IMR-90 (cell line): ENCODE data around the gene SNCG. TPM values are rescaled to one million over a fixed set of nuclear protein-coding genes. Genes with fewer than 3 reads are reported as not detected.

ENCODE experiments used
- ATAC-seq: fragments of 200-7000 bp; cut with Tn5 transposase; 2 replicates; pipeline ENCODE4 v1.9.1; 2020; ENCODE audit warnings: low read depth, mild to moderate bottlenecking, moderate library complexity
- BruUV-seq: library from RNA; stranded (reverse); fragments of 400-500 nt; replicated peaks from 2 replicates; lab custom pipeline; 2021; lab: Mats Ljungman, UMichigan
- CTCF ChIA-PET: fragments of 300-600 bp; formaldehyde crosslinking; extraction: SDS; loops from one replicate; lab custom pipeline; 2021; ENCODE audit warnings: antibody characterized with exemption; lab: Yijun Ruan, JAX
- POLR2A ChIA-PET: fragments of 300-600 bp; sonication (Branson Sonifier 250); formaldehyde crosslinking; loops from one replicate; lab custom pipeline; 2022; ENCODE audit warnings: antibody characterized with exemption; ENCODE audit not compliant: unreplicated experiment; lab: Charles Lee
- DNase-seq: peaks from one replicate; pipeline ENCODE4 v3.0.0; 2013
- H2AFZ ChIP-seq: replicated peaks from 2 replicates; pipeline ENCODE3; 2013; ENCODE audit warnings: low read length, mild to moderate bottlenecking; ENCODE audit not compliant: poor library complexity
- H2AK5ac ChIP-seq: 2 replicates; pipeline ENCODE4 v1.6.1; 2013; ENCODE audit warnings: low read depth, low read length, inconsistent platforms
- H2AK9ac ChIP-seq: replicated peaks from 2 replicates; pipeline ENCODE3; 2013; ENCODE audit warnings: mild to moderate bottlenecking, low read depth, low read length, moderate library complexity; ENCODE audit not compliant: poor library complexity
- H2BK120ac ChIP-seq: 2 replicates; pipeline ENCODE4 v1.6.1; 2013; ENCODE audit warnings: low read depth, low read length, inconsistent platforms
- H2BK15ac ChIP-seq: 3 replicates; pipeline ENCODE4 v1.6.1; 2013; ENCODE audit warnings: low read depth, low read length, inconsistent platforms
- H2BK20ac ChIP-seq: 2 replicates; pipeline ENCODE4 v1.6.1; 2013; ENCODE audit warnings: low read depth, mild to moderate bottlenecking, inconsistent platforms, low read length, moderate library complexity
- H2BK5ac ChIP-seq: 2 replicates; pipeline ENCODE4 v1.6.1; 2013; ENCODE audit warnings: mild to moderate bottlenecking, low read depth, low read length, inconsistent platforms; ENCODE audit not compliant: poor library complexity, severe bottlenecking
- H3K14ac ChIP-seq: replicated peaks from 2 replicates; pipeline ENCODE4 v1.6.1; 2013; ENCODE audit warnings: low read depth, low read length, inconsistent platforms
- H3K18ac ChIP-seq: 2 replicates; pipeline ENCODE4 v1.6.1; 2013; ENCODE audit warnings: low read depth, low read length, control low read depth
- H3K23ac ChIP-seq: 2 replicates; pipeline ENCODE4 v1.6.1; 2013; ENCODE audit warnings: low read depth, low read length, inconsistent platforms
- H3K27ac ChIP-seq: 2 replicates; pipeline ENCODE4 v1.5.1; 2013; ENCODE audit warnings: mild to moderate bottlenecking, control low read depth, low read length; ENCODE audit not compliant: insufficient read depth
- H3K27me3 ChIP-seq: 2 replicates; pipeline ENCODE4 v1.6.1; 2013; ENCODE audit warnings: low read length; ENCODE audit not compliant: control insufficient read depth, insufficient read depth
- H3K36me3 ChIP-seq: 2 replicates; pipeline ENCODE4 v1.6.1; 2013; ENCODE audit warnings: low read length, mixed read lengths; ENCODE audit not compliant: control insufficient read depth, insufficient read depth
- H3K4ac ChIP-seq: 2 replicates; pipeline ENCODE4 v1.6.1; 2013; ENCODE audit warnings: low read depth, low read length, inconsistent platforms
- H3K4me1 ChIP-seq: 2 replicates; pipeline ENCODE4 v1.6.1; 2013; ENCODE audit warnings: low read length, mixed read lengths; ENCODE audit not compliant: control insufficient read depth, insufficient read depth
- H3K4me2 ChIP-seq: 2 replicates; pipeline ENCODE4 v1.6.1; 2013; ENCODE audit warnings: low read depth, mild to moderate bottlenecking, control low read depth, low read length, moderate library complexity
- H3K4me3 ChIP-seq: 2 replicates; pipeline ENCODE4 v1.5.1; 2013; ENCODE audit warnings: low read depth, mild to moderate bottlenecking, control low read depth, low read length, moderate library complexity; ENCODE audit not compliant: insufficient read depth
- H3K56ac ChIP-seq: 2 replicates; pipeline ENCODE4 v1.6.1; 2013; ENCODE audit warnings: low read length, inconsistent platforms; ENCODE audit not compliant: insufficient read depth; ENCODE audit errors: extremely low read depth
- H3K79me1 ChIP-seq, 2 experiments: 2 replicates each; pipeline ENCODE4 v1.6.1; 2013; ENCODE audit warnings: low read length in 2 of 2, inconsistent platforms in 1 of 2, low read depth in 1 of 2
- H3K9ac ChIP-seq: 2 replicates; pipeline ENCODE4 v1.6.1; 2013; ENCODE audit warnings: low read depth, low read length, control low read depth
- H3K9me1 ChIP-seq: 2 replicates; pipeline ENCODE4 v1.6.1; 2013; ENCODE audit warnings: low read length, inconsistent platforms; ENCODE audit not compliant: insufficient read depth
- H3K9me3 ChIP-seq: 2 replicates; pipeline ENCODE4 v1.6.1; 2013; ENCODE audit warnings: low read length; ENCODE audit not compliant: control insufficient read depth, insufficient read depth
- H4K20me1 ChIP-seq: 2 replicates; pipeline ENCODE4 v1.6.1; 2013; ENCODE audit warnings: low read length, inconsistent platforms; ENCODE audit not compliant: insufficient read depth
- H4K5ac ChIP-seq: 2 replicates; pipeline ENCODE4 v1.6.1; 2013; ENCODE audit warnings: mild to moderate bottlenecking, low read depth, low read length, control low read depth
- H4K8ac ChIP-seq, 2 experiments: 2 replicates each; pipeline ENCODE4 v1.6.1; 2013; ENCODE audit warnings: low read depth in 2 of 2, low read length in 2 of 2, control low read depth in 1 of 2, inconsistent platforms in 1 of 2
- H4K91ac ChIP-seq: 2 replicates; pipeline ENCODE4 v1.6.1; 2013; ENCODE audit warnings: low read depth, low read length, inconsistent platforms; ENCODE audit not compliant: insufficient read depth
- BHLHE40 ChIP-seq: fragments of 150-350 bp; IDR thresholded peaks from 2 replicates; pipeline ENCODE4 v1.6.1; 2016; ENCODE audit warnings: mild to moderate bottlenecking, low read depth, low read length
- CEBPB ChIP-seq: IDR thresholded peaks from 2 replicates; pipeline ENCODE4 v1.6.1; 2012; ENCODE audit warnings: low read depth, low read length, improper control_type of control experiment
- CHD1 ChIP-seq: IDR thresholded peaks from 2 replicates; pipeline ENCODE4 v1.6.1; 2012; ENCODE audit warnings: low read depth, low read length, improper control_type of control experiment
- FOS ChIP-seq: fragments of 150-350 bp; IDR thresholded peaks from 2 replicates; pipeline ENCODE4 v1.6.1; 2016; ENCODE audit warnings: low read depth, low read length
- MAFK ChIP-seq: IDR thresholded peaks from 2 replicates; pipeline ENCODE4 v1.6.1; 2012; ENCODE audit warnings: low read depth, low read length, improper control_type of control experiment
- MAZ ChIP-seq: IDR thresholded peaks from 2 replicates; pipeline ENCODE4 v1.6.1; 2012; ENCODE audit warnings: low read depth, mild to moderate bottlenecking, low read length, improper control_type of control experiment, moderate library complexity, borderline replicate concordance
- MXI1 ChIP-seq: IDR thresholded peaks from 2 replicates; pipeline ENCODE4 v1.6.1; 2012; ENCODE audit warnings: low read depth, mild to moderate bottlenecking, low read length, moderate library complexity, borderline replicate concordance
- NFE2L2 ChIP-seq: fragments of 150-350 bp; IDR thresholded peaks from 2 replicates; pipeline ENCODE4 v1.6.1; 2016; ENCODE audit warnings: low read depth, mild to moderate bottlenecking, low read length
- POLR2A ChIP-seq: IDR thresholded peaks from 2 replicates; pipeline ENCODE4 v1.6.1; 2012; ENCODE audit warnings: mild to moderate bottlenecking, low read depth, low read length
- RAD21 ChIP-seq: IDR thresholded peaks from 2 replicates; pipeline ENCODE4 v1.6.1; 2012; ENCODE audit warnings: low read length, improper control_type of control experiment
- RCOR1 ChIP-seq: IDR thresholded peaks from 2 replicates; pipeline ENCODE4 v1.6.1; 2012; ENCODE audit warnings: mild to moderate bottlenecking, low read length, improper control_type of control experiment; ENCODE audit not compliant: insufficient replicate concordance
- RFX5 ChIP-seq: IDR thresholded peaks from 2 replicates; pipeline ENCODE4 v1.8.0; 2012; ENCODE audit warnings: low read depth, mild to moderate bottlenecking, low read length, moderate library complexity
- SMC3 ChIP-seq: fragments of 150-350 bp; IDR thresholded peaks from 2 replicates; pipeline ENCODE4 v1.6.1; 2016; ENCODE audit warnings: low read depth, mild to moderate bottlenecking, antibody characterized with exemption, low read length, moderate library complexity
- WGBS, 2 experiments: methylation state at CpG; one replicate each; pipeline versions ENCODE4 v1.1.5 to v1.1.7; 2013; ENCODE audit warnings: missing lambda C conversion rate in 2 of 2; ENCODE audit not compliant: insufficient read length in 1 of 2; ENCODE audit errors: extremely low coverage in 2 of 2; 5-methylcytosine and 5-hydroxymethylcytosine counted together
- dilution Hi-C: fragments of 300-500 bp; cut with HindIII; formaldehyde crosslinking; loops from one replicate; pipeline ENCODE4 v1.14.3; 2018; ENCODE audit warnings: low sequenced_read_pairs; ENCODE audit not compliant: unreplicated experiment
- in situ Hi-C: fragments of 300-500 bp; cut with MboI; formaldehyde crosslinking; loops from 3 replicates; pipeline ENCODE4 v1.14.3; 2019; ENCODE audit warnings: low sequenced_read_pairs, inconsistent platforms, mixed read lengths
- intact Hi-C: fragments of 100-400 bp; cut with micrococcal nuclease; formaldehyde crosslinking; loops from 2 replicates; pipeline ENCODE4 v1.10.0; 2022
- polyA plus RNA-seq, 3 experiments: library from polyadenylated mRNA; depleted of rRNA; stranded (reverse); fragments of >200 nt; gene quantifications; 2 replicates each; pipeline ENCODE4 v1.2.3, GENCODE V29; 2012; ENCODE audit warnings: low replicate concordance in 1 of 3
- total RNA-seq: library from RNA; depleted of rRNA; stranded (reverse); fragments of >200 nt; gene quantifications from 2 replicates; pipeline ENCODE4 v1.2.3, GENCODE V29; 2012
- TF ChIP-seq, protein P1 (sequence below): conservative IDR thresholded peaks from 2 replicates; pipeline ENCODE4 v1.5.1; 2012; ENCODE audit warnings: mild to moderate bottlenecking, low read depth, low read length, improper control_type of control experiment
- TF ChIP-seq, protein P2 (sequence below): fragments of 150-350 bp; IDR thresholded peaks from 2 replicates; pipeline ENCODE4 v1.6.1; 2016; ENCODE audit warnings: low read depth, mild to moderate bottlenecking, low read length, moderate library complexity, borderline replicate concordance
- TF ChIP-seq, protein P3 (sequence below): fragments of 150-350 bp; IDR thresholded peaks from 2 replicates; pipeline ENCODE4 v1.6.1; 2017; ENCODE audit warnings: mild to moderate bottlenecking, antibody characterized with exemption, low read length, low read depth

SNCG gene
- total and polyA plus RNA-seq, 2 of the 4 experiments (the other 2 are of a cell fraction), result 10.6 to 19.0 TPM

DNA sequence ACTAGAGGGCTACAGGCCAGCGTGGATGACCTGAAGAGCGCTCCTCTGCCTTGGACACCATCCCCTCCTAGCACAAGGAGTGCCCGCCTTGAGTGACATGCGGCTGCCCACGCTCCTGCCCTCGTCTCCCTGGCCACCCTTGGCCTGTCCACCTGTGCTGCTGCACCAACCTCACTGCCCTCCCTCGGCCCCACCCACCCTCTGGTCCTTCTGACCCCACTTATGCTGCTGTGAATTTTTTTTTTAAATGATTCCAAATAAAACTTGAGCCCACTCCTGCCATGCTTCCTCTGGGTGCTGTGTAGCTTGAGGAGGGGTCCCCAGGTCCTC, 4.5 kb downstream of the SNCG start:
- no peak overlapping the region for H2BK120ac ChIP-seq
- H4K20me1 ChIP-seq, result no peaks in the 10 kb centered on the region
- H4K91ac ChIP-seq, result no peak overlapping the region
- DNase-seq (no peak), ATAC-seq (no peak)
- H3K9ac ChIP-seq, result no peak overlapping the region
- H3K23ac ChIP-seq, result no peak overlapping the region; the same call in 1 of the 2 replicates
- H2BK5ac ChIP-seq, result no peak overlapping the region
- H4K8ac ChIP-seq, result no peak overlapping the region
- no peak overlapping the region for H3K4me3 ChIP-seq
- H3K79me1 ChIP-seq, result peaks cover 0 to 29% of the 10 kb centered on the region in 2 experiments; a peak in 1 of 4 replicates
- H3K36me3 ChIP-seq, result no peaks in the 10 kb centered on the region
- in situ Hi-C loops, result no loop called here
- no peak overlapping the region for H2BK15ac ChIP-seq
- CTCF ChIA-PET, result no interaction called here
- no peak overlapping the region for H3K18ac ChIP-seq
- TF ChIP-seq MAFK (no peak), BHLHE40 (no peak), SMC3 (no peak), POLR2A (no peak), FOS (no peak), RCOR1 (no peak), RAD21 (no peak), RFX5 (no peak), NFE2L2 (no peak), MXI1 (no peak), MAZ (no peak), CHD1 (no peak), CEBPB (no peak)
- TF ChIP-seq, protein P1, sequence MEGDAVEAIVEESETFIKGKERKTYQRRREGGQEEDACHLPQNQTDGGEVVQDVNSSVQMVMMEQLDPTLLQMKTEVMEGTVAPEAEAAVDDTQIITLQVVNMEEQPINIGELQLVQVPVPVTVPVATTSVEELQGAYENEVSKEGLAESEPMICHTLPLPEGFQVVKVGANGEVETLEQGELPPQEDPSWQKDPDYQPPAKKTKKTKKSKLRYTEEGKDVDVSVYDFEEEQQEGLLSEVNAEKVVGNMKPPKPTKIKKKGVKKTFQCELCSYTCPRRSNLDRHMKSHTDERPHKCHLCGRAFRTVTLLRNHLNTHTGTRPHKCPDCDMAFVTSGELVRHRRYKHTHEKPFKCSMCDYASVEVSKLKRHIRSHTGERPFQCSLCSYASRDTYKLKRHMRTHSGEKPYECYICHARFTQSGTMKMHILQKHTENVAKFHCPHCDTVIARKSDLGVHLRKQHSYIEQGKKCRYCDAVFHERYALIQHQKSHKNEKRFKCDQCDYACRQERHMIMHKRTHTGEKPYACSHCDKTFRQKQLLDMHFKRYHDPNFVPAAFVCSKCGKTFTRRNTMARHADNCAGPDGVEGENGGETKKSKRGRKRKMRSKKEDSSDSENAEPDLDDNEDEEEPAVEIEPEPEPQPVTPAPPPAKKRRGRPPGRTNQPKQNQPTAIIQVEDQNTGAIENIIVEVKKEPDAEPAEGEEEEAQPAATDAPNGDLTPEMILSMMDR, result no peak
- TF ChIP-seq, protein P2, sequence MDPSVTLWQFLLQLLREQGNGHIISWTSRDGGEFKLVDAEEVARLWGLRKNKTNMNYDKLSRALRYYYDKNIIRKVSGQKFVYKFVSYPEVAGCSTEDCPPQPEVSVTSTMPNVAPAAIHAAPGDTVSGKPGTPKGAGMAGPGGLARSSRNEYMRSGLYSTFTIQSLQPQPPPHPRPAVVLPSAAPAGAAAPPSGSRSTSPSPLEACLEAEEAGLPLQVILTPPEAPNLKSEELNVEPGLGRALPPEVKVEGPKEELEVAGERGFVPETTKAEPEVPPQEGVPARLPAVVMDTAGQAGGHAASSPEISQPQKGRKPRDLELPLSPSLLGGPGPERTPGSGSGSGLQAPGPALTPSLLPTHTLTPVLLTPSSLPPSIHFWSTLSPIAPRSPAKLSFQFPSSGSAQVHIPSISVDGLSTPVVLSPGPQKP, result no peak
- TF ChIP-seq, protein P3, sequence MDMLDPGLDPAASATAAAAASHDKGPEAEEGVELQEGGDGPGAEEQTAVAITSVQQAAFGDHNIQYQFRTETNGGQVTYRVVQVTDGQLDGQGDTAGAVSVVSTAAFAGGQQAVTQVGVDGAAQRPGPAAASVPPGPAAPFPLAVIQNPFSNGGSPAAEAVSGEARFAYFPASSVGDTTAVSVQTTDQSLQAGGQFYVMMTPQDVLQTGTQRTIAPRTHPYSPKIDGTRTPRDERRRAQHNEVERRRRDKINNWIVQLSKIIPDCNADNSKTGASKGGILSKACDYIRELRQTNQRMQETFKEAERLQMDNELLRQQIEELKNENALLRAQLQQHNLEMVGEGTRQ, result no peak
- H3K9me3 ChIP-seq, result no peaks in the 10 kb centered on the region
- H3K9me1 ChIP-seq, result peaks cover 19% of the 10 kb centered on the region
- H3K27ac ChIP-seq, result no peak overlapping the region
- no peak overlapping the region for H3K14ac ChIP-seq
- no peak overlapping the region for H3K4me2 ChIP-seq
- H3K4me1 ChIP-seq, result peaks cover 19% of the 10 kb centered on the region
- H2AK9ac ChIP-seq, result no peak overlapping the region
- WGBS, 2 experiments, result no CpG with 5 or more reads among the region's 7 CpGs
- H2AFZ ChIP-seq, result no peak overlapping the region
- no peak overlapping the region for H4K5ac ChIP-seq
- no peak overlapping the region for H2BK20ac ChIP-seq
- intact Hi-C loops, result no loop called here
- no peaks in the 10 kb centered on the region for H3K27me3 ChIP-seq
- POLR2A ChIA-PET, result no interaction called here
- no peak overlapping the region for H3K4ac ChIP-seq
- H3K56ac ChIP-seq, result no peak overlapping the region
- 0 out of 2 replicates have a peak overlapping the region, but pooled peaks have one; percentile 30 for H2AK5ac ChIP-seq
- no TSS peak for BruUV-seq
- dilution Hi-C loops, result no loop called here
